COLO668 (cell line): ENCODE data around the gene TTLL11.

Experiments used
- DNase-seq: peaks from one replicate; lab custom pipeline; 2025; ENCODE audit not compliant: unreplicated experiment; lab: John Stamatoyannopoulos, UW

Gene TTLL11

DNA sequence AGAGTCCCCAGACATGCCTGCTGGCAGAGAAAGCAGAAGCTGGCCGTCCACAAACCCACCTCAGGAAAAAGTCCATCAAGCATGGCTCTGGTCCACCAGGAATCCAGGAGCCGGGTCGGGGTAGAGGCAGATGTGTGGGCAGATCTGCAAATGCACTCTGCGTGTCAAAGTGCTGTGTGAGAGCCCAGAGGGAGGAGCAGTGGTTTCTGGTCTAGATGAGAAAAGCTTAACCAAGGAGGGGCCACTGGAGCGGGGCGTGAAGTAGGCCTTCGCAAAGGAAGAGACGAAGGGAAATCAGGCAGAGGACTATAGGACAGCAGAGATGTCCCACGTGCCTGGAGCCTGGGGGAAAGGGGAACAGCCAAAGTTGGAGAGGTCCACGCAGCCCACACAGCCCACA is 40.0 kb downstream of the TTLL11 start:
- DNase-seq, result no peak

DNA sequence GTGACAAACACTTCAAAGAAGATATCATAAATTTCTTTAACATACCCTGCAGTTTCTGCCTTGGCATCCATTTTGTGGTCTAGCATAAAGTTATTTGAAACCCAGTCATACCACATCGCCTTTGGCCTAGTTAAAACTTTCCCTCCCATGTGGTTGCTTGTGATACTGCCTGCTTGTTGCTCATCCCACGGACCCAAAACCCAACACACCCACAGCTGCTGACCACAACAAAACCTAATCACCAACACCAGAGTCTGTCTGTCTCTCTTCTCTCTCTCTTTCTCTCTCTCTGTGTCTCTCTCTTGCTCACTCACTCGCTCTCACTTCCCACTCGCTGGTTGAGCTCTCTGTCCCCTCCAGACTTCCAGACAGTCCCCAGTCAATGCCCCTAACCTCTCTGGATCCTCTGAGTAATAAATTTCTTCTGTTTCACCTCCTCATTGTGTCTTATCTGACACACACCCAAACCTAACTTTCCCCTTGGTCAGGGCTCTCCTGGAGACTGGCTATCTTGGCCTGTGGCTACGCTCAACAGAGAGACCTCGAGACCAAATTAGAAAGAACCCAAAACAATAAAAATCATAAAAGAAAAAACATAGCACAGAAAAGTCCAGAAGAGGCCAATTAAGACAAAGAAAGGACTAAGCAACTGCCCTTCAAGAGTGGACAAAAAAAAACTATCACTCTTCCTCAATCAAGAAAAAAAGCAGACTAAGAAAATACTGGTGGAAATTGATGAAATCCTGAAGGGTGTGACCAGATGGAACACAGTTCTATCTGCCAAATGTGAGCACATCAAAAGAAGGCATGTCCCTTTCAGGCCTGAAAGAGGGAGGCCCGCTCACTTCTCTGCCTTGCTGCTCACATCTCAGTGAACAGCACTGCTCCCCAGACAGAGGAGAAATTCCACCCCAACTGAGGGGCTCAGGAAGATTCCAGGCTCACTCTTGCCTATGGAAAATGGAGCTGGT is 41.5 kb downstream of the TTLL11 start:
- DNase-seq, result no peak

DNA sequence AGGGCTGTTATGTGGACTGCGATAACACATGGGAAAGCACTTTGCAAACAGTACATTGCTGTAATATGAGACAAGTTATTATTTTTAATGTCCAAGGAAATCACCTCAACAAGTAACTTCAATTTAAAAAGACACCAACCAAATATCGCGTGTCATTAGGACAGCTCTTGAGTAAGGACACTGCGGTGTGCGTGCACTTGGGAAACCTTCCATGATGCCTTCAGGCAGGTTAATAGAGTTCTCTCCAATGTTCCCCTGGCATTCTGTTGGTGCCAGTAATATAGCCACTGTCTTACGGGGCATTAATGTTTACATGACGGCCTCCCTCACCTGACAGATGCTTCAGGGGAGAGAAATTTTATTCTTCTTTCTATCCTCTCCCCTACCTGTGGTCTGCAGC is 42.9 kb downstream of the TTLL11 start:
- no peak for DNase-seq

DNA sequence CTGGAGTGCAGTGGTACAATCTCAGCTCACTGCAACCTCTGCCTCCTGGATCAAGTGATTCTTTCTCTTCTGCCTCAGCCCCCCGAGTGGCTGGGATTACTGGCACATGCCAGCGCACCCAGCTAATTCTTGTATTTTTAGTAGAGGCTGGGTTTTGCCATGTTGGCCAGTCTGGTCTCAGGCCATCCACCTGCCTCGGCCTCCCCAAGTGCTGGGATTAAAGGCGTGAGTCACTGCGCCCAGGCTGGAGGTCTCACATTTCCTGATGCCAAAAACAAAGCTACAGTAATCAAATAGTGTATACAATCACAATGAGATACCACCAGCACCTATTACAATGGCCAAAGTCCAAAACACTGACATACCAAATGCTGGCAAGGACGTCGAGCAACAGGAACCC is 51.1 kb downstream of the TTLL11 start:
- peak; percentile 35 for DNase-seq

DNA sequence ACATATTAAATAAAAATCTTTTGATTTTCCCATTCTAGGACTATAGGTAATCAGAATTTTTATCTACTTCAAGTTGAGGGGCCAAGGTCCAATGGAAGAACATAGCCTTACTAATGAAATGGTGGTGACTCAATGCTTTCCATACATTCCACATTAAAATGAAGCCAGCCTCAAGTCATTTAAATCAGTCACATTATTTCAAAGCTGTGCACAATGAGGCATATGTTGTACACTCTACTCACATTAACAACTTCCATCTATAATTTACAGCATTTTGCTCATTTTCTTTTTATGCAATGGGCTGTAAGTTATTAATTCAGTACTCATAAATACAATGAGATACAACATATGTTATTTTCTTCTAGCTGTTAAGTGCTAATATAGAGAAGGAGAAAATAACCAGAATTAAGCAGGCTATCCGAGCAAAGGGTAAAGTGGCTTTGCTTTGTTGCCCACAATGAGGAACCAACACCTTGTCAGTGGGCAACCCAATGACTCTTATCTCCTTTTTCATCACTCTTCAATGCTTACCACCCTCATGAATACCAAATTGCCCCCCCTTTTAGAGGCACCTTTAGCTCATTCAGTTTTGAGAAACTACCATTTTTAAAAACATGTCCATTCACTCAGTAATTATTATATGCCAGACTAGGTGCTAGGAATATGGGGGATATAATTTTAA is 52.4 kb downstream of the TTLL11 start:
- DNase-seq, result no peak

DNA sequence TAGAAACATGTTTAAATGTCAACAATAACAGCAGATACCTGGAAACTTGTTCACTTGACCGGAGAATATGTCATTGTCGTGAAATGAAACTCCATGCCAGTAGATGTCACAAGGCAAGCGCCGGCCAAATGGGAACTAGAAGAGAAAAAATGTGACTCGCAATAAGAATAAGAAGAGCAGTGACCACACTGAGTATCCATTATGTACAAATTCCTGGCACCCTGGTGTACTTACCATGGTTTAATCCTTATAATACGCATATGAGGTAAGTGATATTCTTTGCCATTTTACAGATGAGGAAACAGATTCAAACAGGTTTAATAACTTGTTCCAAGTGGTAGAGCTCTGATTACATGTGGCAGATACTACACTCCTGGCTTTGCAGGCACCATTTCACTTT is 53.9 kb downstream of the TTLL11 start:
- no peak for DNase-seq

DNA sequence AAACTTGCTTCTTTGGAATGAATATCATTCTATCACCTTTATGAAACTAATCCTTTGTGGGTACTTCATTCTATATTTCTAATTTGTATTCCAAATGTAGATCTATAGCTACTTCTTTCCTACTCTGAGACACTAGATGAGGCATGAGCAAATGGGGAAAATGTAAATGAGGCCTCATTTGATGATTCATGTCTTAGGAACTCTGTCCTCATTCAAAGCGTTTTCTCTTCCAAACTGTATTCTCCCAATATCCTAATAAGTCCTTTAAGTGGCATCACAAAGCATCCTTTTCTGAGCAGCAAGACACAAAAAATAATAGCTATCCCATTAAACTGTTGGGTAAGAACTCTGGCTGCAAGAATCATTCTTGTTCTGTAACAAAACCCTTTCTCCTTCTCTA is 56.1 kb downstream of the TTLL11 start:
- no peak for DNase-seq

DNA sequence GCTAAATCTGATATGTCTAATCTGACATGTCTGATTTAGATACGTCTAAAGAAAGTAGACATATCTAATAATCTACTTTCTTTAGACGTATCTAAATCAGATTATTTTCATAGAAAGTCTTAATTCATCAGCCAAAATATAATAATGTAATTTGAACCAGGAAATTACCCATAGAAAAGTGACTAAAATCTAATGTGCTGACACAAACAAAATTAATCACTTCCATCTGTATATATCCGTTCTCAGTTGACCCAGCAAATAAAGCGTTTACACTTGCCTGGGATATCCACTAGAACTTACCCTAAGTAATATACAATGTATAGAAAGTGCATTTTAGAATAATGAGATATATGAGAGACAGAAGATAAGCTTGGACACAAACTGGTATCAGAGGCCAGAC is 56.7 kb downstream of the TTLL11 start:
- DNase-seq, result no peak

DNA sequence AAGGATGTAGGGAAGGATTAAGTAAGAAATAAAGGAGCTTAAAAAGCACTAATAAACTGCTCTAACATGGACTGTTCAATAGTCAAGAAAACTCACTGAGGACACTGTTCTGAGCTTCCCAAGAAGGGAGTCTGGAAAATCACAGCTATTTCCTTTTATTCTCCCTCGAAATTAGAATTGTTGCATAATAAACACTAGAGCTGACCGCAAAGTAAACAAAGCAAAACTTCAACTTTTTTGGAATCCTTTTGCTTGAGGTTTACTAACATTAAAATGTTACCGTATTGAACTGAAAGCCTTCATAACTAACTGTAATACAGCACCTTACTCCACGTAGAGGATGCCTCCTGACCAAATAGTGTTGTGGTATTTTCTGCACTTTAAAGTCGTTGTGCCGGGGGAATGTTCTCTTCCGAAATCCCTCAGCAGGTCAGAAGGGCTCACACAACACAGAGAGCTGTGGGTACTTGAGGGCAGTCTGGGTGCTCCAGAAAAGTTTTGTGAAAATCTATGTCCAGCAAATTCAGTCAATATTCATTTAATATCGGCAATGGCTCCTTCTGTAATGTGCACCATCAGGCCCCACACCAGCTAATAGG is 59.2 kb downstream of the TTLL11 start:
- no peak for DNase-seq

DNA sequence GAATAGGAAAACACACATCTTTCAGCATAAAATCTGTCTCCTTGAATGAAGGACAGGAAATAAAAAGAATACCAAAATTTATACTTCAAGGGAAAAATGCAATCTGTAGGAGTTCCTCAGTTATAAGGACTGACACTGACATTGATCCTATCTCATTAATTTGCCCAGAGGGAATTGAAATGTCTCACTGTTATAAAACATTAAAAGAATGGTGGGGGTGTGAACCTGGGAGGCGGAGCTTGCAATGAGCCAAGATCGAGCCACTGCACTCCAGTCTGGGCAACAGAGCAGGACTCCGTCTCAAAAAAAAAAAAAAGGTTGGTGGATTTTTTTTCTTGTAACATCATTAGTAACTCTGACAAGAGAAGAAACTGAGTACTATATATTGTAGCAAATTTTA is 60.8 kb downstream of the TTLL11 start:
- DNase-seq, result no peak

DNA sequence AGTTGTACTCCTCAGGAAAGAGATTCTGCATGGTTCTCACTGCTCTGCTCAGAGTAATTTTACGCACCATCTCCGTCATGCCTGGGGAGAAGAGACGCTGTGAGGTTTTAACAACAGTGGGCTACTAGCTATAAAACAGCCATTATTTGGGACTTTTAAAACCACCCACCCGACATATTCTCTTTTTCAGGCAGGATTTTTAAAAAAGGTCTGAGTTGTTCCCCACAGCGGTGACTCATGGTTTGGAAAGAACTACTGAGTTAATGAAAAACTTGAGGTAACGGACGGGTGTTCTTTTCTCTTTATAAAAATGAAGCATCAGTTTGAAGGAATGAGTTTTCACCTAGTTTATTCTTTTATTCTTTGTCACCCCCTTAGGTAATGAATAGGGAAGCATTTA is 61.3 kb downstream of the TTLL11 start:
- no peak for DNase-seq

DNA sequence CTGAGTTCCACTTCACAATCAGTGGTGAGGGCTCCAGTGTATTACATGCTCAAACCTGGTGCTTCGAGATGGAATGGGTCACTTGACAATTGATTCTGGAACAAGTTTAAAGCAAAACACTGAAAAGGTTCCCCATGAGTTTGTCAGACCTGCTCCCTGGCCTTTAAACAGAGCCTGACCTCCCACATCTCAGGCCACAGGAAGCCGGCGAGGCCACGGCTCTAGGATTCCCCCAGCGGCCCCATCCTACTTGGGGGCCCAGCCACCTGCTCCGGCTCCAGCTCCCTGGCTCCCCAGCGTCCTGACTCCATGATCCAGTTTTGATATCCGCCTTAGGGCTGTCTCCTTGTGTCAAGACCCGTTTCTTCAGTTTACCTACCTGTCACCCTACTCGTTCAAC is 62.0 kb downstream of the TTLL11 start:
- no peak for DNase-seq

DNA sequence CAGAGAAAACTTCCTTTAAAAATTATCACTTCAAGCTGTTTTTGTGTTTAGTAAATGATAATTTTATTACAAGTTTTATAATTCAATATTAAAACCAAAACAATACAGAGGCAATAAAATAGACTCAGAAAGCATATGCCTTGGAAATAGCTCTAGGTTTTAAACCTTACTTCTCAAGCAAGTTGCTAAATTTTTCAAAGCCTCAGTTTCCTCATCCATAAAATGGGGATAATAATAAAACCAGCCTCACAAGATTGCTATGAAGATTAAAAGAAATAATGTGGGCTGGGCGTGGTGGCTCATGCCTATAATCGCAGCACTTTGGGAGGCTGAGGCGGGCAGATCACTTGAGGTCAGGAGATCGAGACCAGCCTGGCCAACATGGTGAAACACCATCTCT is 62.8 kb downstream of the TTLL11 start:
- no peak for DNase-seq

DNA sequence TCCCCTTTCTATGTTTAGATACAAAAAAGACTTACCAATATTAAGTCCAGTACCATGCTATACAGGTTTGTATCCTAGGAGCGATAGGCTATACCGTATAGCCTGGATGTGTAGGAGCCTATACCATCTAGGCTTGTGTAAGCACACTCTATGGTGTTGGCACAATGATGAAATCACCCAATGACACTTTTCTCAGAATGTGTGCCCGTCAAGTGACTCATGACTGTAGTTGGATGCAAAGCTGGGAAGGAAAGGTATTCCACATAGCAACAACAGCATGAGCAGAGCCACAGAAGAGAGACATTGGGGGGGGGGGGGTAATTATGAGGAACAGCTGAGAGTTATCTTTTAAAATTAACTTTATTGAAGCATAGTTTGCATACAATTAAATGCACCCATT is 63.2 kb downstream of the TTLL11 start:
- DNase-seq, result no peak

DNA sequence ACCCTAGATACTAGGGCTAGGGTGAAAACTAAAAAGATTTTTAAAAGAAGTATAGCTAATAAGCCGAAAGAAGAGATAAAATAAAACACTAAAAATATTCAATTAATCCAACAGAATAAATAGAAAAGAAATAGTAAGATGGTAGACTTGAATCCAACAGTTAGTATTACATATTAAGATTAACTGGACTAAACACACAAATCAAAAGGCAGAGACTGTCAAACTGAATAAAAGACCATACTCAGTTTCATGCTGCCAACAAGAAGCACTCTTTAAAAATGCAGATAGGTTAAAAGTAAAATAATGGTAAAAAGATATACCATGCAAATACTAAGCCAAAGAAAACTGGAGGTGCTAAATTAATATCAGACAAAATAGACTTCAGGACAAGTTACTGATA is 65.0 kb downstream of the TTLL11 start:
- no peak for DNase-seq

DNA sequence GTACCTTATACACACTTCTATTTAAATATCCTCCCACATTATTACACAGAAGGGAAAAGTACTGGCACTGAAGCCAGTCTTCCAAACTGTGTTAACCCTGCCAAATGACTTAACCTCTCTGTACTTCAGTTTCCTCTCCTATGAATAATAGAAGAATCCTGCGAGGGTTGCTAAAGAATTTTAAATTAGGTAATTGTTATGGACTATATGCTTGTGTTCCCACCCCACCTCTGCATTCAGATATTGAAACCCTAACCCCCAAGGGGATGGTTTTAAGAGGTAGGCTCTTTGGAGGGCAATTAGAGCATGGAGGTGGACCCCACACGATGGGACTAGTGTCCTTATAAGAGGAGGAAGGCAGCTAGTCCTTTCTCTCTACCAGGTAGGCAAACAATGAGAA is 72.7 kb downstream of the TTLL11 start:
- DNase-seq, result no peak

DNA sequence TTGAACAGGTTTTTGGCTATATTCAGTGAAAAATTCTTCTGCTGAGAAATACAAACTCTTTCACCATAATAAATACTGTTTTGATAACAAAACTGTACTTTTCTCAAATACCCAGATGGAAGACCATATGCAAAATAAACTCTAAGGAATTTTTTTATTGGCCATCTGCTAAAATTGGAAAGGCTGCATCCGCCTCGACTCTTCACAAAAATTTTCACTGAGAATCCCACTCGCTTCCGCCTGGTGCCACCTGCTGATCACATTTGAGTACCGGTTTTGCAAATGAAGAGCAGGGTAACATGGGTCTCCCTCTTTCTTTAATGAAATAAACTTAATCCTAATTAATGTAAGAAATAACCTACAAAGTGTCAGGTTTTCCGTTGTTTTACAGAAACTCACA is 76.4 kb downstream of the TTLL11 start:
- no peak for DNase-seq

DNA sequence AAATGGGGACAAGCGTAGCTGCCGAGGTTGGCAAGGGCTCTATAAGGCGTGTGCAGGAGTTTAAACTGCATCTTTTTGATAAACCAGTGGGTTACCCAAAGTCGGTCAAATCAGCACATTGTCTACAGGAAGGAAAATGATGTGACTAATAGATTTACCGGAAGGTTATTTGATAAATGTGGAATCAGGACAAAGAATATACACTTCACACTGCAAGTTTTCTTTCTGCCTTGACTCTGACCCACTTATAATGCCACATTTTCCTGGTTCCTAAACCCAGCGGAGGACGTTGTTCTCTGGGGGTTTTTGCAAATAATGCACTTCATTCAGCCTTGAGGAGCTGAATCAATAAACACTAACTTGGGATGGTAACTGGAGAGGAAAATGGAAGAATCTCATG is 76.8 kb downstream of the TTLL11 start:
- no peak for DNase-seq

DNA sequence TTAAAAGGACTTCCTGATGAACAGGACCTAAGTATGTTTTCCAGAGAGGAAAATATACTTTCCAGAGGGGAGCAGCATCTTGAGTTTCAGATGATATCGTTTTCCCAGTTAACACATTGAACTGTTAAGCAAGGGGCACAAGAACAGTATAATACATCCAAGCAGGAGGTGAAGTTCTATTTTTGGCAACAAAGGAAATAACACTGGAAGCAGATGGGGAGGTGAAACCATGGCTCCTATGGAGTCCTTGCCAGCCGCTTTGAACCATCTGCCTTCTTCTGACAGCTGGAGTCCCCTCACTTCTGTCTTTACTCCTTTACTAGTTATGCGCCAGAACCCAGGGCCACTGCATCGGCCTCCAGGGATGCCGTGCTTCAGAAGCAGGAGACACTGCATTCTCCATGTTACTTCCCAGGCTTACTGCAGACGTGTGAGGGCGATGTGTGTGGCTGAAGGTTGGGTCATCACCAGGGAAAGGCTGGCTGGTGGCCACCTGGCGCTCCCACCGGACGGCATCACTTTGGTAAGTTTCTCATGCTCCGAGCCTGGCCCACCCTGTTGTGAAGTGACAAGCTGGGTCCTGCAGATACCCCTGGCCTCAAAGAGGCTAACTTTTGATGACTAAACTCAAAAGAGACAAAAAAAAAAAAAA is 77.8 kb downstream of the TTLL11 start:
- no peak for DNase-seq

DNA sequence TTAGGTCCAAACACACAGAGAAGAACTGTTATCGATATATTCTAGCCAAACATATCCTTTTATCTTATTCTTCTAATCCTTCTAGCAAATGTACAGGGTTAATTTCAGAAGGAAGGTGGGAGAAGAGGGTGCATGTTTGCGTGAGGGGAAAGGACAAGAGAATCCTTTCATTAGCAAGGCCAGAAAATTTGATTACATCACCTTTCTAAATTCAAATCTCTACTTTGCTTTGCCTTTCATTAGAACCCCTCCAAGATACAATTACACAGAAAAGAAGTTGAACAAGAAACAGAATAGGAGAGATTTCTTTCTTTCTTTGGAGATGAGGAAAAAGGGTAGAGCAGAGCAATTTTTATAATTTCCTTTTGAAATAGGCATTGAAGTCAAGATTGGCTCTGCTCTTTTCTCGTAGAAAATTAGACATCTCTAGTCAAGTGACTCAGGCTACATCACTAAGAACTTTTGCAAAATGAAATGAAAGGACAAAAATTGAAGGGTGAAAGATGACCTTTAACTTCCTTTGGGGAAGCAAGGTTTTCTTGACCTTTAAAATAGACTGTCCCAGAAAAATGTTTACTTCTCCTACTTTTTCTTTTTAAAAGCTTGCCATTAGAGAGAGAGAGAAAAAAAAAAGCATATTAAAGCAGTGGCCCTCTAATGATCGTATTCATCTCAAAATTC is 81.2 kb downstream of the TTLL11 start:
- DNase-seq, result no peak

DNA sequence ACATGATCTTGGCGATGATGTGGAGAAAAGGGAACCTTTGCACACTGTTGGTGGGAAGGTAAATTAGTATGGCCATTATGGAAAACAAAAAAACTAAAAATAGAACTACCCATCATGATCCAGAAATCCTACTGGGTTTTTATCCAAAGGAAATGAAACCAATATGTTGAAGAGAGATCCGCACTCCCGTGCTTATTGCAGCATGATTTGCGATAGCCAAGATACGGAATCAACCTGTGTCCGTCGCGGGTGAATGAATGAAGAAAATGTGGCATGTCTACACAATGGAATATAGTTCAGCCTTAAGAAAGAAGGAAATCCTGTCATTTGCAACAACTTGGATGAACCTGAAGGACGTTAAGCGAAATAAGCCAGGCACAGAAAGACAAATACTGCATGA is 84.5 kb downstream of the TTLL11 start:
- no peak for DNase-seq
